Activated CD8-positive, alpha-beta T cell treated with anti-CD3 and anti-CD28 coated beads, Interleukin-2, amount 10 ng/mL, durations not matched to agents 7 days and 5 days (primary cell): ENCODE measurements around the gene AFDN. TPM values are rescaled to one million over a fixed set of nuclear protein-coding genes. Genes with fewer than 3 reads are reported as not detected.

Experiments used
- ATAC-seq: fragments of 150-1000 bp; cut with Tn5 transposase; one replicate; pipeline ENCODE4 v1.10.0; 2021; ENCODE audit warnings: moderate library complexity
- CTCF ChIA-PET: fragments of 350-600 bp; sonication (Branson Sonifier 250); formaldehyde crosslinking; loops from one replicate; lab custom pipeline; 2021; ENCODE audit warnings: antibody characterized with exemption; lab: Charles Lee
- POLR2A ChIA-PET: fragments of 350-600 bp; sonication (Branson Sonifier 250); formaldehyde crosslinking; loops from one replicate; lab custom pipeline; 2021; ENCODE audit warnings: antibody characterized with exemption; lab: Charles Lee
- DNase-seq: peaks from one replicate; pipeline ENCODE4 v3.0.0-alpha.2; 2020
- H3K27ac Mint-ChIP-seq: one replicate; pipeline ENCODE4 v1.8.0; 2021; ENCODE audit warnings: mild to moderate bottlenecking, mixed read lengths
- H3K27me3 Mint-ChIP-seq: one replicate; pipeline ENCODE4 v1.8.0; 2021; ENCODE audit warnings: low read depth, mixed read lengths
- H3K36me3 Mint-ChIP-seq: one replicate; pipeline ENCODE4 v1.8.0; 2021; ENCODE audit warnings: low read depth, mixed read lengths
- H3K4me1 Mint-ChIP-seq: one replicate; pipeline ENCODE4 v1.8.0; 2021; ENCODE audit warnings: low read depth, mixed read lengths
- H3K4me3 Mint-ChIP-seq: one replicate; pipeline ENCODE4 v1.8.0; 2021; ENCODE audit warnings: mild to moderate bottlenecking, mixed read lengths
- H3K9me3 Mint-ChIP-seq: one replicate; pipeline ENCODE4 v1.8.0; 2022; ENCODE audit warnings: mixed read lengths; ENCODE audit not compliant: insufficient read depth
- total RNA-seq, 2 experiments: library from RNA; stranded (reverse); gene quantifications; one replicate each; pipeline ENCODE4 v1.2.3, GENCODE V29; 2021

AFDN gene
- total RNA-seq, 2 experiments from 2014 or later = 20.9 to 24.2 TPM

- no peaks in the 10 kb centered on the region for H3K9me3 Mint-ChIP-seq
- H3K4me3 Mint-ChIP-seq = peak overlapping the region; percentile 81
- H3K36me3 Mint-ChIP-seq = peaks cover 7% of the 10 kb centered on the region
- H3K27me3 Mint-ChIP-seq = peaks cover 55% of the 10 kb centered on the region
- ChIA-PET POLR2A (no interaction called here), CTCF (interaction anchor here (1.0 to 1.3 kb wide), 3 partner anchors 16 to 341 kb away, joined by 3 read pairs; no protein-coding TSS in a partner anchor)
- ATAC-seq (peak; percentile 34), DNase-seq (peak; percentile 42)
- H3K4me1 Mint-ChIP-seq = peaks cover 47% of the 10 kb centered on the region
- H3K27ac Mint-ChIP-seq = peak overlapping the region; percentile 60
Measured at GRCh38 chr6:167827583-167828324, 1.0 kb downstream of the AFDN start.

- peaks cover 54% of the 10 kb centered on the region for H3K4me1 Mint-ChIP-seq
- CTCF ChIA-PET = interaction anchor here (1.0 to 1.5 kb wide), 4 partner anchors 14 to 342 kb away, joined by 3 to 4 read pairs (median 3); no protein-coding TSS in a partner anchor
- no peak overlapping the region for H3K27ac Mint-ChIP-seq
Measured at GRCh38 chr6:167828325-167828956, 1.7 kb downstream of the AFDN start.

GRCh38 chr6:167829513-167829912 is 2.8 kb downstream of the AFDN start:
- POLR2A ChIA-PET = no interaction called here

More at GRCh38 chr6:167828325-167828956, 1.7 kb downstream of the AFDN start:
- Mint-ChIP-seq H3K9me3 (no peaks in the 10 kb centered on the region), H3K4me3 (peak overlapping the region; percentile 81), H3K36me3 (peaks cover 7% of the 10 kb centered on the region), H3K27me3 (peaks cover 53% of the 10 kb centered on the region)
- POLR2A ChIA-PET = no interaction called here
- ATAC-seq (no peak), DNase-seq (no peak)

GRCh38 chr6:167831281-167831828 is 4.6 kb downstream of the AFDN start:
- H3K27me3 Mint-ChIP-seq = peaks cover 42% of the 10 kb centered on the region
- ChIA-PET POLR2A (no interaction called here), CTCF (interaction anchor here (0.6 kb wide), 1 partner anchor 132 kb away, joined by 3 read pairs; no protein-coding TSS in a partner anchor)
- DNase-seq (no peak), ATAC-seq (no peak)
- peaks cover 48% of the 10 kb centered on the region for H3K4me1 Mint-ChIP-seq
- no peak overlapping the region for H3K27ac Mint-ChIP-seq
- H3K9me3 Mint-ChIP-seq = no peaks in the 10 kb centered on the region
- H3K4me3 Mint-ChIP-seq = no peak overlapping the region
- H3K36me3 Mint-ChIP-seq = peaks cover 7% of the 10 kb centered on the region

More at GRCh38 chr6:167829513-167829912, 2.8 kb downstream of the AFDN start:
- no peak for ATAC-seq
- no peak overlapping the region for H3K4me3 Mint-ChIP-seq
- CTCF ChIA-PET = interaction anchor here (1.5 kb wide), 1 partner anchor 15 kb away, joined by 4 read pairs; no protein-coding TSS in a partner anchor
- H3K4me1 Mint-ChIP-seq = peaks cover 59% of the 10 kb centered on the region
- H3K36me3 Mint-ChIP-seq = peaks cover 7% of the 10 kb centered on the region
- H3K9me3 Mint-ChIP-seq = no peaks in the 10 kb centered on the region
- DNase-seq = no peak
- peaks cover 49% of the 10 kb centered on the region for H3K27me3 Mint-ChIP-seq
- no peak overlapping the region for H3K27ac Mint-ChIP-seq

GRCh38 chr6:167832497-167833395 is 6.0 kb downstream of the AFDN start:
- Mint-ChIP-seq H3K4me1 (peaks cover 45% of the 10 kb centered on the region), H3K27ac (peak overlapping the region; percentile 60), H3K36me3 (peaks cover 7% of the 10 kb centered on the region), H3K9me3 (no peaks in the 10 kb centered on the region), H3K4me3 (peak overlapping the region; percentile 44), H3K27me3 (peaks cover 41% of the 10 kb centered on the region)
- peak; percentile 49 for ATAC-seq
- ChIA-PET CTCF (no interaction called here), POLR2A (no interaction called here)
- DNase-seq = no peak

GRCh38 chr6:167833396-167833763 is 6.7 kb downstream of the AFDN start:
- POLR2A ChIA-PET = no interaction called here
- peak; percentile 63 for ATAC-seq
- no peaks in the 10 kb centered on the region for H3K9me3 Mint-ChIP-seq
- peaks cover under 1% of the 10 kb centered on the region for H3K36me3 Mint-ChIP-seq
- H3K4me1 Mint-ChIP-seq = peaks cover 39% of the 10 kb centered on the region
- DNase-seq = no peak
- peaks cover 38% of the 10 kb centered on the region for H3K27me3 Mint-ChIP-seq
- peak overlapping the region; percentile 60 for H3K27ac Mint-ChIP-seq
- CTCF ChIA-PET = interaction anchor here (0.7 kb wide), 1 partner anchor 9 kb away, joined by 3 read pairs; no protein-coding TSS in a partner anchor
- H3K4me3 Mint-ChIP-seq = peak overlapping the region; percentile 44

- ATAC-seq = no peak
- ChIA-PET POLR2A (no interaction called here), CTCF (interaction anchor here (1.6 kb wide), 1 partner anchor 133 kb away, joined by 4 read pairs; no protein-coding TSS in a partner anchor)
- H3K27me3 Mint-ChIP-seq = peaks cover 25% of the 10 kb centered on the region
- no peaks in the 10 kb centered on the region for H3K36me3 Mint-ChIP-seq
- DNase-seq = no peak
- H3K9me3 Mint-ChIP-seq = no peaks in the 10 kb centered on the region
- H3K4me1 Mint-ChIP-seq = peaks cover 28% of the 10 kb centered on the region
- H3K4me3 Mint-ChIP-seq = no peak overlapping the region
- H3K27ac Mint-ChIP-seq = no peak overlapping the region
Measured at GRCh38 chr6:167835260-167835659, 8.5 kb downstream of the AFDN start.

- Mint-ChIP-seq H3K27ac (no peak overlapping the region), H3K36me3 (no peaks in the 10 kb centered on the region), H3K27me3 (peaks cover 20% of the 10 kb centered on the region), H3K4me3 (no peak overlapping the region), H3K9me3 (no peaks in the 10 kb centered on the region), H3K4me1 (peaks cover 19% of the 10 kb centered on the region)
- ChIA-PET POLR2A (no interaction called here), CTCF (no interaction called here)
- DNase-seq (no peak), ATAC-seq (no peak)
Measured at GRCh38 chr6:167836721-167837120, 10.0 kb downstream of the AFDN start.

- H3K36me3 Mint-ChIP-seq = no peaks in the 10 kb centered on the region
- ATAC-seq (no peak), DNase-seq (no peak)
- CTCF ChIA-PET = interaction anchor here (1.0 kb wide), 1 partner anchor 8 kb away, joined by 5 read pairs; no protein-coding TSS in a partner anchor
- H3K4me3 Mint-ChIP-seq = no peak overlapping the region
- POLR2A ChIA-PET = no interaction called here
- H3K9me3 Mint-ChIP-seq = no peaks in the 10 kb centered on the region
- H3K27me3 Mint-ChIP-seq = peaks cover 22% of the 10 kb centered on the region
- H3K4me1 Mint-ChIP-seq = peaks cover 6% of the 10 kb centered on the region
- no peak overlapping the region for H3K27ac Mint-ChIP-seq
Measured at GRCh38 chr6:167838207-167838748, 11.6 kb downstream of the AFDN start.

GRCh38 chr6:167839343-167839742 is 12.6 kb downstream of the AFDN start:
- Mint-ChIP-seq H3K4me1 (no peaks in the 10 kb centered on the region), H3K27ac (no peak overlapping the region), H3K36me3 (no peaks in the 10 kb centered on the region), H3K4me3 (no peak overlapping the region), H3K27me3 (peaks cover 25% of the 10 kb centered on the region), H3K9me3 (no peaks in the 10 kb centered on the region)
- DNase-seq (no peak), ATAC-seq (no peak)
- ChIA-PET CTCF (interaction anchor here (1.0 kb wide), 1 partner anchor 9 kb away, joined by 5 read pairs; no protein-coding TSS in a partner anchor), POLR2A (no interaction called here)

GRCh38 chr6:167839755-167840154 is 13.0 kb downstream of the AFDN start:
- Mint-ChIP-seq H3K4me3 (no peak overlapping the region), H3K27me3 (peaks cover 25% of the 10 kb centered on the region), H3K9me3 (no peaks in the 10 kb centered on the region), H3K36me3 (no peaks in the 10 kb centered on the region), H3K4me1 (no peaks in the 10 kb centered on the region), H3K27ac (no peak overlapping the region)
- DNase-seq (no peak), ATAC-seq (no peak)
- ChIA-PET CTCF (no interaction called here), POLR2A (no interaction called here)
